ENCODE data around the gene IWS1.
"Not testable (repeated sequence)": the region's sequence is repeated elsewhere in the genome, so short reads cannot be mapped to it uniquely, and the experiment has no call there.

Gene IWS1

DNA sequence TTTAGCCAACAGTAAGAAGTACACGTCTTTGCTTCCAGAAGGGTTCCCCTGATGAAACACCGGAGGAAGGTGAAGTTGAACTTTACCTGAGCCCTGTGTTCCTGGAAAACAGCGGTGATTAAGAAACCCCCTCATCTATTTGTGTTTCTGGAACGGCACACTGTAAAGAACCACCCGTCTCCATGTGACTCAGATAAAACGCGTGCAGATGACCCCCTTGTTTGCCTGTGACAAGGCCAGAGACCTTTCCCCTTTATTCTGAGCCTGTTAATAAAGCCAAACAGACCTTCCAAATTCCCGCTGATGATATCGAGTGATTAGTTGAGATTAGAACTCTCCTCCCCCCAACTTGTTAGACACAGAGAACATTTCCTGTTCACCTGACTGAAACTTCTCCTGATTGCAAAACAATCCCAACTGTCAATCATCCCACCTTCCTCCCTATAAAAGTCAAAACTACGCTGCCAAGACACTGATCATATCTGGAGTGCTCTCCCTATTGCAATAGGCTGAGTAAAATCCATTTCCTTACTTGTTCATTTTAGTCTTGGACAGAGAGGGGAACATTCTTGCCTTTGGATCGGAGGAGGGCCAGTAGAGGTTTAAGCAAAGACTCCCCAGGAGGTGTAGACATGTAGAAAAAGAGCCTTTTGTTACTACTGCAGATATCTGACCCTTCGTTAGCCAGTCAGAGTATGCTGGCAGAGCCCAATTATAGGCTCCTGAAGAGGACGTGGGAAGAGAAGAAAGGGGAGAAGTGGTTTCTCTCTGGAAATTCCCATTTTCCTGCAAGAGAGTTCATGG lies 914 bp upstream of the IWS1 start:
- H3K4me3 Mint-ChIP-seq = peak overlapping the region; percentile 91
- peaks cover 30% of the 10 kb centered on the region for H3K36me3 Mint-ChIP-seq (ENCODE audit: low read depth)
- H3K27ac Mint-ChIP-seq = peak overlapping the region; percentile 99
- no peaks in the 10 kb centered on the region for H3K27me3 Mint-ChIP-seq
- no peaks in the 10 kb centered on the region for H3K9me3 Mint-ChIP-seq
- peaks cover 27% of the 10 kb centered on the region for H3K4me1 Mint-ChIP-seq (ENCODE audit: low read depth)
- DNase-seq = no peak

DNA sequence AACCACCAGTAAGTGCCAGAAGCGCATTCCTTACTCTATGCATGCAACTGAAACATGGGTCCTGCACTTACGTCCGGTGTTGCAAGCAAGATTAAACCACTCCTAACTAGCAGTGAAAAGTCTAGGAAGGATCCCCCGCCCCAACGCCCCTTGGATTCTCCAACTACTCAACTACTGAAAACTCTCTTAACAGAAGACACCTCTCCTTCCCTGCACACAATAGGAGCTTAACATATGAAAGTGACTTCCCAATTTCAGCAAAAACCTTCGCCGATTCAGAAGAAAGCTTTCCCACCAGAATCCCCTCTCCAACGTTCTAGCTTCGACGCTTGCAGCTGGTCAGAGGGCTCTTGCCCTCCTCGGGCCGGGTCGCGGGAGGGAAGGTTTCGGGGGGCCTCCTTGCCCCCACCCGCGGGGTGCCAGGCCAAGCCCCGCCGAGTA lies 578 bp downstream of the IWS1 start:
- peaks cover 38% of the 10 kb centered on the region for H3K4me1 Mint-ChIP-seq (ENCODE audit: low read depth)

DNA sequence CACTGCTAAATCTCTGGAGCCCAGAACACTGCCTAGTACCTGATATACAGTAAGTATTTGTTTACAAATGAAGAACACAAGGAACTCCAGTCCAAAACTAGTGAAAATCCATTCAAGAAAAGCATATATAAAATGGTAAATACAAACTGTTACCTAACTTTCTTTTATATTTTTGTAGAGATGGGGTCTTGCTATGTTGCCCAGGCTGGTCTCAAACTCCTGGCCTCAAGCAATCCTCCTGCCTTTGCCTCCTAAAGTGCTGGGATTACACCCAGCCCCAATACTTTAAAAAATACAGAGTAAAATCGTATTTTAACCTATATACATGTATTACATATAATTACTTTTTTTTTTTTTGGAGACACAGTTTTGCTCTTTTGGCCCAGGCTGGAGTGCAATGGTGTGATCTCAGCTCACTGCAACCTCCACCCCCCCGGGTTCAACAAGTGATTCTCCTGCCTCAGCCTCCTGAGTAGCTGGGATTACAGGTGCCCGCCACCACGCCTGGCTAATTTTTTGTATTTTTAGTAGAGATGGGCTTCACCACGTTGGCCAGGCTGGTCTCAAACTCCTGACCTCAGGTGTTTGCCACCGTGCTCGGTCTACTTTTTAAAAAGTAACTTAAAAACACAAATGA lies 2.0 kb downstream of the IWS1 start:
- H3K9me3 Mint-ChIP-seq, DNase-seq, H3K27me3 Mint-ChIP-seq: not testable (repeated sequence)
- H3K27ac Mint-ChIP-seq = peak overlapping the region; percentile 80
- peak overlapping the region; percentile 91 for H3K4me3 Mint-ChIP-seq
- H3K36me3 Mint-ChIP-seq (ENCODE audit: low read depth) = peaks cover 58% of the 10 kb centered on the region
- peaks cover 48% of the 10 kb centered on the region for H3K4me1 Mint-ChIP-seq (ENCODE audit: low read depth)

More for the DNA sequence above, 578 bp downstream of the IWS1 start:
- no peaks in the 10 kb centered on the region for H3K9me3 Mint-ChIP-seq
- peaks cover 44% of the 10 kb centered on the region for H3K36me3 Mint-ChIP-seq (ENCODE audit: low read depth)
- DNase-seq = peak; percentile 36
- H3K4me3 Mint-ChIP-seq = peak overlapping the region; percentile 91
- H3K27me3 Mint-ChIP-seq = no peaks in the 10 kb centered on the region
- H3K27ac Mint-ChIP-seq = peak overlapping the region; percentile 99

DNA sequence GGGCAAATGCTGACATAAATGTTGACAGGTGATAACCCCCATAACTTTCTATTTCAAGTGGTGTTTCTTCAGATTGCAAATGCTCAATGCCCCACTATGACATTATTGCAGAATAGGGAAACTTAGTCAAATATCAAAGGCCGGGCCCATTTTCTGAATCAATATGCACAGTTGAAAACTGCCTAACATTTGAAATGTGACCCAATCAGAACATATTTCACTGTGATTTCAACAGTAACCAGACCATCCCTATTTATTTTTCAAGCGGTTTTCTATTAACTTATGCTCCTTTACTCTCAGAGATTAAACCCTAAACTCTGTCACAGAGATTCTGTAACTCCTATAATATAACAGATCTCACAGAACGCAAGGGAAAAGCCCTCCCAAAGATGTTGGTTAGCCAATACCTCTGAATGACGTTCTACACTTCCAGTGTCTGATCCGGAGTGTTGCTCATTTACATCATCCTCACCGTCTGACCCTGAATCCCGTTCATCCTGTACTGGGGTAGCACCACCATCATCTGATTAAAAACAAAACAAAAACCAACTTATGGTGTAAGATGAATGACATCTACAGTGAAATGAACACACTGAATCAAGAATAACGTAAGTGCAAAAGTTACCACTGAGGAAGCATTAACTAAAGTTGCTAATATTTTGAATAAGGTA lies 2.9 kb downstream of the IWS1 start:
- Mint-ChIP-seq H3K27me3 (no peaks in the 10 kb centered on the region), H3K4me1 (ENCODE audit: low read depth) (peaks cover 50% of the 10 kb centered on the region)
- DNase-seq = no peak

DNA sequence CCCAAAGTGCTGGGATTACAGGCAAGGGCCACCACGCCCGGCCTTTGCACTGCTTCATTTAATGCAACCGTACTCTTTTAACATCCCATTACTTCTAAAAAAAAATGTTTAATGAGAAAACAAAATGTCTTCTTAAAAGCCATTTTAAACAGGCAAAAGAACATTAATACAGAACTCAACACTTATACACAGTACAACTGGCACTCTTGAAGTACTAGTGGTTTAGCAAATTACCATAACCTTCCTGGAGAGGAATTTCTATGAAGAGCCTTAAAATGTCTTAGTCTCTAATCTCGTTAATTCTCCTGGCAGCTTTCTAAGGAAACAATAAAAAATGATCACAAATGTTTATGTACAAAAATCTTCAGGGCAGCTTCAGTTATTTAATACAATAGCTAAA lies 5.9 kb downstream of the IWS1 start:
- H3K27ac Mint-ChIP-seq = no peak overlapping the region
- DNase-seq = no peak
- no peaks in the 10 kb centered on the region for H3K9me3 Mint-ChIP-seq
- peaks cover 83% of the 10 kb centered on the region for H3K36me3 Mint-ChIP-seq (ENCODE audit: low read depth)
- no peak overlapping the region for H3K4me3 Mint-ChIP-seq
- peaks cover 65% of the 10 kb centered on the region for H3K4me1 Mint-ChIP-seq (ENCODE audit: low read depth)
- H3K27me3 Mint-ChIP-seq = no peaks in the 10 kb centered on the region

More for the DNA sequence above, 2.9 kb downstream of the IWS1 start:
- peak overlapping the region; percentile 53 for H3K4me3 Mint-ChIP-seq
- H3K27ac Mint-ChIP-seq = peak overlapping the region; percentile 80
- peaks cover 65% of the 10 kb centered on the region for H3K36me3 Mint-ChIP-seq (ENCODE audit: low read depth)
- no peaks in the 10 kb centered on the region for H3K9me3 Mint-ChIP-seq

DNA sequence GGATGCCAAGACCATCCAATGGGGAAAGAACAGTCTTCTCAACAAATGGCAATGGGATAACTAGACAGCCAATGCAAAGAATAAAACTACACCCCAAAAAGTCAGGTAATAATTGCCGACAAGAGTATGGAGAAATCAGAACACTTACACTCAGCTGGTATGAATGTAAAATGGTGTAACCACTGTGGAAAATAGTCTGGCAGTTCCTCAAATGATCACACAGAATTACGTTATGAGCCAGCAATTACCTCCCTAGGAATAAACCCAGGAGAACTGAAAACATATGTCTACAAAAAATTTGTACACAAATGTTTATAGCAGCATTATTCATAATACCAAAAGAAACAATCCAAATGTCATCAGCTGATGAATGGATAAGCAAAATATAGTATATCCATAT lies 8.8 kb downstream of the IWS1 start:
- Mint-ChIP-seq H3K4me1 (ENCODE audit: low read depth) (peaks cover 79% of the 10 kb centered on the region), H3K27ac (no peak overlapping the region), H3K27me3 (no peaks in the 10 kb centered on the region), H3K36me3 (ENCODE audit: low read depth) (peaks cover 94% of the 10 kb centered on the region), H3K4me3 (no peak overlapping the region), H3K9me3 (no peaks in the 10 kb centered on the region)
- no peak for DNase-seq

DNA sequence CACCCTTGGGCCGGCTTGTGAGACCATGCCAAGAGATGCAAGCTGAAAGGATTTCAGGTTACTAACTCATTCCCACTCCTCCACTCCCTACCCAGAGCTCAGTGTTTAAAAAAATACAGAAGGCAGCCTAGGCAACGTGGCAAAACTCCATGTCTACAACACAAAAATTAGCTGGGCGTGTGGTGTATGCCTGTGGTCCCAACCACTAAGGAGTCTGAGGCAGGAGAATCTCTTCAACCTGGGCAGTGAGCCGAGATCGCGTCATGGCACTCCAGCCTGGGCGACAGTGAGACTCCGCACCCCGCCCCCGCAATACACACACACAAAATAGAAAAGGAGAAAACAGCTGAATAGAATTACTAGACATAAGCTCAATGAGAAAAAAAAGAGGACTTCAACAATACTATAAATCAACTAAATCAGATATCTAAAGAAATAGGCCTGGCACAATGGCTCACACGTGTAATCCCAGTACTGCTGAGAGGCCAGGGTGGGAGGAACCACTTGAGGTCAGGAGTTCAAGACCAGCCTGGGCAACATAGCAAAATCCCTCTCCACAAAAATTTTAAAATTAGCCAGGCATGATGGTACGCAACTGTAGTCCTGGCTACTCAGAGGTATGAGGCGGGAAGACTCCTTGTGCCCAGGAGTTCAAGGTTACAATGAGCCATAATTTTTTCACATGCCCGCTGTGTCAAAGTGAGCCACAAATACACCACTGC lies 10.1 kb downstream of the IWS1 start:
- Mint-ChIP-seq H3K4me1 (ENCODE audit: low read depth) (peaks cover 78% of the 10 kb centered on the region), H3K36me3 (ENCODE audit: low read depth) (peaks cover 92% of the 10 kb centered on the region), H3K27ac (no peak overlapping the region), H3K27me3 (no peaks in the 10 kb centered on the region), H3K9me3 (no peaks in the 10 kb centered on the region), H3K4me3 (no peak overlapping the region)
- no peak for DNase-seq

DNA sequence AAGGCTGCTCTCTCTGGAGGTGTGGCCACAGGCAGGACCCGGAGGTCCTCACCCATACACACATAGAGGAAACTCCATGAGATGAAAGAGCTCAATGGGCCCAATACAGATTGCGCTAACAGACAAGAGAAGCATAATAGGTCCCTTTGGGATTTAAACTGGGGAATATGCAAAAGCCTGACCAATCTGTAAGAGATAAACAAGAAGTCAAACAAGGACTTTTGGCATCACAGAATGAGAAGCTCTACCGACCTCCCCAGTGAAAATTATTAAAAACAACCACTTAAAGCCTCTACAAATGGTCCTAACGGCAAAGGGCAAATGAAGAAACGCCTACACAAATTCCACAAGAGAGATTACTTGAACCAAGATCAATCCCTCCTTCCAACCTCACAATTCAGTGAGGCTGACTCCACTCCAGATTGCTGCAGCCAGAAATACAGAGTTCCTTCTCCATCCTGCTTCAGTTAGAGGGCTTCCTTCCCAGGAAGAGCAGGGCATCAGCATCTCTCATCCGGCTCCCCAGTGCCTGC lies 10.8 kb downstream of the IWS1 start:
- Mint-ChIP-seq H3K27me3 (no peaks in the 10 kb centered on the region), H3K36me3 (ENCODE audit: low read depth) (peaks cover 93% of the 10 kb centered on the region), H3K9me3 (no peaks in the 10 kb centered on the region), H3K27ac (peak overlapping the region; percentile 29), H3K4me1 (ENCODE audit: low read depth) (peaks cover 82% of the 10 kb centered on the region), H3K4me3 (no peak overlapping the region)
- DNase-seq = no peak

DNA sequence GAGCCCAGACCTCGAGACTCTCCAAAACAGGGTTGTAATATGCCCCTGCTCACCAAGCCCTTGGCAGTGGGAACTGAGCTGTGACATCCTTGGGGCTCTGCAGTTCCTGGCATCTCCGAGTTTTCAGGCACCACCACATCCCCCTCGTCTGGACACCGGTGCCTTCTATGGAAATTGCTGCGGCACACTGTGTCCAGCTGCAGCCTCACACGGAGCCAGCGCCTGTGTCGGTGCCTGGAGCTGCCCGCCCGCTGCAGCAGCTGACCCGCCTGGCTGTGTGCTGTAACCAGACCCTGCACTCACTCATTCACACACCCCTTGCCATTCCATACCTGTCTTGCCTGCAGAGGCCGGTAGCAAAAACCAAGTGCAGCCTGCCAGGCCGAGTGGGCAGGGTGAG lies 11.8 kb downstream of the IWS1 start:
- Mint-ChIP-seq H3K27ac (peak overlapping the region; percentile 47), H3K9me3 (no peaks in the 10 kb centered on the region), H3K4me3 (no peak overlapping the region), H3K36me3 (ENCODE audit: low read depth) (peaks cover 92% of the 10 kb centered on the region), H3K4me1 (ENCODE audit: low read depth) (peaks cover 84% of the 10 kb centered on the region), H3K27me3 (no peaks in the 10 kb centered on the region)
- no peak for DNase-seq

DNA sequence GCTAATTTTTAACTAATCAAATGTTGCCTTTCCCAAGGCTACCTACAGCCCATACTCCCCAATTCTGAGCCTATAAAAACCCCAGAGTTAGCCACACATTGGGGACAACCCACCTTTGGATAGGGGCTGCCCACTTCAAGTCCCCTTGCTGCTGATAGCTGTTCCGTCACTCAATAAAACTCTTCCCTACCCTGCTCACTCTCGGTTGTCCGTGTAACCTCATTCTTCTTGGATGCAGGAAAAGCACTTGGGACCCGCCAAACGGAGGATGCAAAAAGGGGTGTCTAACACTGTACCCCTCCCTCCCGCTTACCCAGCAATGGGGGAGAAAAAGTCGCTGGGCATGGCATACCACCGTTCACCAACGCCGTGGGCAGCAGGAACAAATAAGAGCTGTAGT lies 12.2 kb downstream of the IWS1 start:
- peak overlapping the region; percentile 47 for H3K27ac Mint-ChIP-seq
- DNase-seq = no peak
- H3K9me3 Mint-ChIP-seq = no peaks in the 10 kb centered on the region
- H3K27me3 Mint-ChIP-seq = no peaks in the 10 kb centered on the region
- peaks cover 92% of the 10 kb centered on the region for H3K36me3 Mint-ChIP-seq (ENCODE audit: low read depth)
- H3K4me3 Mint-ChIP-seq = no peak overlapping the region
- peaks cover 87% of the 10 kb centered on the region for H3K4me1 Mint-ChIP-seq (ENCODE audit: low read depth)

DNA sequence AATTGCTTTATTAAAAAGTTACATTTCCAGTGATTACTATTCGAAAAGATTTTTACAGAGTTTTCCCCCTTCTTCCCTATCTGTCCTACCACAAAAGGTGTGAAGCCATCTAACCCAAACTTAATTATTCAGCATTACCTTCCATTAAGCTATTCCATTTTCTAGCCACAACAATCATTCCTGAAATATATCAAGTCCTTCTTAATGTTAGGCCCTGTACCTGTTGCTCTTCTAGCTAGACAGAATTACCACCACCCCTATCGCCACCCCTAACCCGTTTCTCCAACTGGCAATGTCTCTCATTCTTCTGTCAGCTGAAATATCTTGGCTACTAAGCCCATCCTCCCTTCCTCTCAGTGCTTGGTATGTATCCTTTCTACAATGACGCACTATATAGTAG lies 13.9 kb downstream of the IWS1 start:
- peak overlapping the region; percentile 10 for H3K27ac Mint-ChIP-seq
- H3K4me1 Mint-ChIP-seq (ENCODE audit: low read depth) = peaks cover 93% of the 10 kb centered on the region
- no peak for DNase-seq
- H3K27me3 Mint-ChIP-seq = no peaks in the 10 kb centered on the region
- H3K4me3 Mint-ChIP-seq = no peak overlapping the region
- no peaks in the 10 kb centered on the region for H3K9me3 Mint-ChIP-seq
- H3K36me3 Mint-ChIP-seq (ENCODE audit: low read depth) = peaks cover 94% of the 10 kb centered on the region

DNA sequence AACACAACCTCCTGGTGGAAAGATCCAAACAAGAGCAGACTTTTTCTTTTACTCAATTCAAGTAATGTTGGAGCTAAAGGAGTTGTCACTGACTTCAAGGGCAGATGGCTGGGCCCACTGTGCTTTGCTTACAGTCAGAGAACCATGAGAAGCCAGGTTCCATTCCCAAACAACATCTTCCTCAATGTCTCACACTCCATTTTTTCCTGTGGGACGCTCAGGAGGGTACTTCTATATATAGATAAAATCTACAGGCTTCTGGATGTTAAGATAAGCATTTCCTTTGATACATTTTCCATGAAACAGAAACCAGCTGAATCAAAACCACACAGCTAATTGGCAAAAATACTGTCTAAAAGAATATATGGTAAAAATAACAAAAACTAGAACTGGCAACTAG lies 14.4 kb downstream of the IWS1 start:
- Mint-ChIP-seq H3K27ac (peak overlapping the region; percentile 6), H3K4me3 (no peak overlapping the region)

DNA sequence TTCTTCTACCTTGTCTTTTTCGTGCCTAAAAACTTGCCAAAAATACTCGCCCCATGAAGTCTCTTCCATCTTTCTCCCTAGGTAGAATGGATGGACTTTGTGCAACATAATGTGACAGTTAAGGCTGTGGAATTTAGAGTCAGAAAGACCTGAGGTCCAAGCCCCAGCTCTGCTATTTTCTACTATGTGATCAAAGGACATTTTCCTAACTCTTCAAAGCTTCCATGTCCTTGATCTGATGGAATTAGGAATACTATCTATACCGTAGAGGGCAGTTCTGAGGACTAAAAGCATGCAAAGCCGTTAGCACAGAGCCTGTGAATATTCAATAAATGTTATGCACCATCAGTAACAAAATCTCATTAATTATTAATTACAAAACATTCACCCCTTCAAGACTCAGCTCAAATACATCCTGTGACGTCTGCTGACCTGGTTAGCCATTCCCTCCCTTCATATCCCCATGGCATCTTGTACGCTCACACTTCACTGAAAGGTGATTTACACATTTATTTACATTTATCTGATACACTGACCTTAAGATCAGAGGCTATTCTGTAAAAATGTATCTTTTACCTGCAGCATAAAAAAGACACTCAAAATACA lies 15.1 kb downstream of the IWS1 start:
- no peak for DNase-seq
- H3K9me3 Mint-ChIP-seq = no peaks in the 10 kb centered on the region
- peaks cover 91% of the 10 kb centered on the region for H3K36me3 Mint-ChIP-seq (ENCODE audit: low read depth)
- H3K27ac Mint-ChIP-seq = peak overlapping the region; percentile 11
- peaks cover 90% of the 10 kb centered on the region for H3K4me1 Mint-ChIP-seq (ENCODE audit: low read depth)
- H3K27me3 Mint-ChIP-seq = no peaks in the 10 kb centered on the region
- H3K4me3 Mint-ChIP-seq = no peak overlapping the region

More for the DNA sequence above, 14.4 kb downstream of the IWS1 start:
- no peak for DNase-seq
- H3K9me3 Mint-ChIP-seq = no peaks in the 10 kb centered on the region
- peaks cover 92% of the 10 kb centered on the region for H3K36me3 Mint-ChIP-seq (ENCODE audit: low read depth)
- peaks cover 92% of the 10 kb centered on the region for H3K4me1 Mint-ChIP-seq (ENCODE audit: low read depth)
- H3K27me3 Mint-ChIP-seq = no peaks in the 10 kb centered on the region

DNA sequence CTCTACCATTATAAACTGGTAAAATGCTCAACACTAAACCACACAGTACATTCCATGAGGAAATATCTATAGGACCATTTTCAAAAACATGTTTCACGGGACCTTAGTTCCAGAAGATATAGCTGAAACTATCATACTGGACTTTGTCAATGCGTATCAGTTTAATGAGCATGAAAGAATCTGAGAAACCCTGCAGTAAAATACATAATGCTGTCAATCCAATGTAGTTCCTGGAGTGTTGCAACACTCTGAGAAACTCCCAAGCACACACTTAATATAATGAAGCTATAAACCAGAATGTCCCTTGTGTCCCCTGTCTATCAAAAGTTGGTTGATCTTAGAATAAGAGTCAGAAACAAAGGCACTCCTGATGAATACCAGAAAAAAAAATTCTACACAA lies 16.2 kb downstream of the IWS1 start:
- H3K9me3 Mint-ChIP-seq = no peaks in the 10 kb centered on the region
- peaks cover 89% of the 10 kb centered on the region for H3K36me3 Mint-ChIP-seq (ENCODE audit: low read depth)
- H3K4me3 Mint-ChIP-seq = no peak overlapping the region
- no peaks in the 10 kb centered on the region for H3K27me3 Mint-ChIP-seq
- H3K27ac Mint-ChIP-seq = peak overlapping the region; percentile 11
- DNase-seq = no peak
- H3K4me1 Mint-ChIP-seq (ENCODE audit: low read depth) = peaks cover 84% of the 10 kb centered on the region

Measured in activated T-cell treated with anti-CD3 and anti-CD28 coated beads, Interleukin-2, amount 50 U/mL, for 24 hours (primary cell).